KOPT-K1 (cell line): ENCODE data around the gene AHSG.
"Not testable (repeated sequence)": the region's sequence is repeated elsewhere in the genome, so short reads cannot be mapped to it uniquely, and the experiment has no call there.

ENCODE experiments used
- H3K27ac ChIP-seq: fragments of 200-600 bp; sonication (generic); 2 replicates; pipeline ENCODE4 v1.5.1; 2016; ENCODE audit warnings: antibody characterized with exemption, mild to moderate bottlenecking, low read depth, low read length; ENCODE audit not compliant: poor library complexity, severe bottlenecking
- H3K36me3 ChIP-seq: fragments of 200-600 bp; sonication (generic); 2 replicates; pipeline ENCODE4 v1.5.1; 2017; ENCODE audit warnings: antibody characterized with exemption, mild to moderate bottlenecking, low read length, moderate library complexity; ENCODE audit not compliant: insufficient read depth
- H3K9me3 ChIP-seq: fragments of 200-600 bp; sonication (generic); 2 replicates; pipeline ENCODE4 v1.5.1; 2017; ENCODE audit warnings: antibody characterized with exemption, low read length, mild to moderate bottlenecking; ENCODE audit not compliant: insufficient read depth, poor library complexity, severe bottlenecking

The AHSG gene

DNA sequence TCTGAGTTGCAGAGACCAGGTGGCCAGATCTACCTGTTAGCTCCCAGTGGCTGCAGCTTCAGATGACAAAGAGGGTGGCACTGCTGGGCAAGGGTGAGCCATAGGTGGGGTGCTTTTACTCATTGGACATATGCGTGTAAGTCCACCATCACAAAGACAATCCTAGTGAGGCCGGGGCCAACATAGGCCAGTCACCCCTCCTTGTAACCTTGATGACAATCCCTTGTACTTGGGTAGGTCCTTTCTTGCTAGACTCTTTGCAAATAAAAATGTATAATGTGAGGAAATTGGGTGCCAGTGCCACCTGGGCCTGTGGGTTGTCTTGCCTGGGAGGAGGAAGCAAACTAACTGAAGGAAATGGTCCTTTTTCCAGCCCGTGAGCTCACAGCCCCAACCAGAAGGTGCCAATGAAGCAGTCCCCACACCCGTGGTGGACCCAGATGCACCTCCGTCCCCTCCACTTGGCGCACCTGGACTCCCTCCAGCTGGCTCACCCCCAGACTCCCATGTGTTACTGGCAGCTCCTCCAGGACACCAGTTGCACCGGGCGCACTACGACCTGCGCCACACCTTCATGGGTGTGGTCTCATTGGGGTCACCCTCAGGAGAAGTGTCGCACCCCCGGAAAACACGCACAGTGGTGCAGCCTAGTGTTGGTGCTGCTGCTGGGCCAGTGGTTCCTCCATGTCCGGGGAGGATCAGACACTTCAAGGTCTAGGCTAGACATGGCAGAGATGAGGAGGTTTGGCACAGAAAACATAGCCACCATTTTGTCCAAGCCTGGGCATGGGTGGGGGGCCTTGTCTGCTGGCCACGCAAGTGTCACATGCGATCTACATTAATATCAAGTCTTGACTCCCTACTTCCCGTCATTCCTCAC, 7.6 kb downstream of the AHSG start:
- Histone ChIP-seq H3K9me3 (no peaks in the 10 kb centered on the region), H3K27ac (no peak overlapping the region), H3K36me3 (no peaks in the 10 kb centered on the region)

DNA sequence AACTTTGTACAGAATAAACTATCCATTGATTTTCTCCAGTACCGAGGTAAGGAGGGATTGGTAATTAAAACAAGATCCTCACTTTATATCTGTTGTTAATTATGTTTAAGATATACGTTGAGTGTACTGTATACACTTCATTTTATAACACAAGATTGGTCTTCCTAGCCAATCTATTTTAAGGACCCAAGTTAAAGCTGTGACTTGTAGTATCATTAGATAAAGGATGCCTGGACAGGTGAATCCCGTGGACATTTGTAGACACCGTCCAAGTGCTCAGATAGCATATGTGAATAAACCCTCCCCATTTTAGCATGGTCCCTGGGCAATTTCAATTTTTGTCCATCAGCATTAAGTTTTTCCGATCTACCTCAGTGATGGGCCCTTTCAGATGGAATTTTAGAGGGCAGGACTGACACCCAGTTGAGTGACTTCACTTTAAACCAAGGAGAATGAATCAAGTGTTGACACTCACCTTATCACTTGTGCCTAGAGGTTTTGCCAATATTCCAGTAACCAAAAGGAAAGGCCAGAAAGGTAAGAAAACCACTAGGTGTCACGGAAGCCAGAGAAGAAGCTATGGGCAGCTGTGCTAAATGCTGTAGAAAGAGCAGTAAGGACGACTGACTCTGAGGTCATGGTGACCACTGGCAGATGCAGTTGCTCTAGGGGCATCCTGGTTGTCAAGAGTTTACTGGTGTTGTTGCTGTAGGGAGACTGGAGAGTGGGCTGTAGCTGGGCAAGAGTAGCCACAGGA, 9.2 kb downstream of the AHSG start:
- no peak overlapping the region for H3K27ac ChIP-seq
- H3K9me3 ChIP-seq = no peaks in the 10 kb centered on the region
- H3K36me3 ChIP-seq = no peaks in the 10 kb centered on the region

DNA sequence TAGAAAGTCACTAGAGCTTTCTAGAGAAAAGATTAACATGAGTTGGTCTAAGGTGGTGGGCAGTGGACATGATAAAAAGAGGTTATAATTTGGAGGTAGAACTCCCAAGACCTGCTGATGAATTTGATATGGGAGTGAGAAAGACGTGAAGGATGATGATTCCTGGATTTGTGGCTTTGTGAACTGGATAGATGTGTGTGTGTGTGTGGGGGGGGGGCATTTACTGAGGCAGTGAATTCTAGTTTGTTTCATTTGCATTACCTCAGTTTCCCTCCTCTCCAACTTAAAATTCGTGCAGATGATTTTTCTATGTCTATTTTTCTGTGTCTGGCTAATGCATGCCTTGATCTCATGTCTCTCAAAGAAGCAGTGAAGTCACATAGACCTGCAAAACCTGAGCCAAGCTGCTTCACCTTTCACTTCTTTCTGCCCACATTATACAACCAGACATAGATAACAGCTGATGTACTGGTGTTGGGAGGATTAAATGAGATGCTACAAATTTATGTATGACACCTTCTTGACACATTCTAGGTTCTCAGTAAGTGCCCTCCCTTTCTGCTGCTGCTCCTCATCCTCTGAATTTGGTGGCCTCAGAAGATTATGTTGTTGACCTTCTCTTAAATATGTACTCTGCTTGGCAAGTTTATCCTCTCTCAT, 9.9 kb downstream of the AHSG start:
- Histone ChIP-seq H3K27ac (no peak overlapping the region), H3K9me3 (no peaks in the 10 kb centered on the region), H3K36me3 (no peaks in the 10 kb centered on the region)

DNA sequence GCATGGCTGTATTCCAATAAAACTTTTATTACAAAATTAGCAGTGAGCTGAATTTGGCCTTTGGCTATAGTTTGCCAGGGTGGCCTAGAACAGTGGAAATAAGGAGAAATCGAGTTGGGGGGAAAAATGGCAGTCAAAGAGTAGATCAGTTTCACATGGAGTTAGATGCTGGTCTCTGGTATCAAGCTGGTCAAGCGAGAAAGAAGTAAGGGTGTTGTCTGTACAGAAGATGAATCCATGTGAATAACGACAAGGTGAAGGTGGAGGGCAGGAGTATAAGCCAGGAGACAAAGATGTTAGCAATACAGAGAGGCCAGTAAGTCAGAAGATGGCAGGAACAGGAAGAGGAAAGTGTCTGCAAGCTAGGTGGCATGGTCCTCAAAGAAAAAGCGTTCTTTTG, 11.7 kb downstream of the AHSG start:
- Histone ChIP-seq H3K36me3 (no peaks in the 10 kb centered on the region), H3K9me3 (no peaks in the 10 kb centered on the region), H3K27ac (no peak overlapping the region)

DNA sequence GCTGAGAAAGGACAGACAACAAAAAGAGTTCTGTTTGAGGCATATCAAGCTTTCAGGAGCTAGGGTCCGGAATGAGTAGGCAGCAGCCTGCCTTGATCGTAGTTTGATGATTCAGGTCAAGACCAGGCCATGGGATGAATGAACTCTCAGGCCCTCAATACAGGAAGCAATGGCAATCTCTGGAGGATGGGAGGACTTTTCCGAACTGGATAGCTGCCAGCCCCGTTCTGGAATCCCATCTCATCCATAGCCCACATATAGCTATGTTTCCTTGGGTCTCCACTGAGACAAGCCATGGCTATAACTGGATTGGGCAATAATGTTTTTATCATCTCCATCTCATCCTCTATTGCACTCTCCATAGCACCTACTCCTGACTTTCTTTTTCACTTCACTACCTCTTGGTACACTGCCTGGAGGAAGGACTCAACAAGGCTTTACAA, 12.8 kb downstream of the AHSG start:
- Histone ChIP-seq H3K9me3 (no peaks in the 10 kb centered on the region), H3K27ac (no peak overlapping the region), H3K36me3 (no peaks in the 10 kb centered on the region)

DNA sequence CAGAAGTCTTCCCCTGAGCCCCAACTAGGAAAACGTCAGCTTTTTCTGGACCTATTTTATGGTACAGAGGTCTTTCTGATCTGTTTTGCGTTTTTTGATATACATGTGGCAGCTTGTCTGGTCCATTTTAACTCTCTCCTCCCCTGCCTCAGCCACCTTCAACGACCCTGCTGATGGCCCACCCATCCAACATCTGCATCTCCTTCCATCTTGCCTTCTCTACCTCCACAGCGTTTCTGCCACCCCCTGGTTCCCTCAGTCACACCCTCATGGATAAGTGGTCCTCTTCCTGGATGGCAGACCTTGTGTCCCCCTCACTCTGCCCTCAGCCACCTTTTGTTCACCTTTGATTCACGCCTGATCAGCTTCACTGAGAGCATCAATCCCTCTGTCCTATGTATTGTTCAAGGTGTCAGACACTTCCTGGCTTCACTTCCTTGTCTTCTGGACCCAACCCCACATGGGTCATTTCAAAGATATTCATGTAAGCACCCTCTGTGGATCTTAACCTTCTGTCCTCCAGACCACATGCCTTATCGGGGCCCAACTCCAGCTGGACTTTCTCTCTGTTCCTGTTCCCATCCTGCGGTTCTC, 13.5 kb downstream of the AHSG start:
- H3K9me3 ChIP-seq = no peaks in the 10 kb centered on the region
- no peaks in the 10 kb centered on the region for H3K36me3 ChIP-seq
- H3K27ac ChIP-seq = no peak overlapping the region

DNA sequence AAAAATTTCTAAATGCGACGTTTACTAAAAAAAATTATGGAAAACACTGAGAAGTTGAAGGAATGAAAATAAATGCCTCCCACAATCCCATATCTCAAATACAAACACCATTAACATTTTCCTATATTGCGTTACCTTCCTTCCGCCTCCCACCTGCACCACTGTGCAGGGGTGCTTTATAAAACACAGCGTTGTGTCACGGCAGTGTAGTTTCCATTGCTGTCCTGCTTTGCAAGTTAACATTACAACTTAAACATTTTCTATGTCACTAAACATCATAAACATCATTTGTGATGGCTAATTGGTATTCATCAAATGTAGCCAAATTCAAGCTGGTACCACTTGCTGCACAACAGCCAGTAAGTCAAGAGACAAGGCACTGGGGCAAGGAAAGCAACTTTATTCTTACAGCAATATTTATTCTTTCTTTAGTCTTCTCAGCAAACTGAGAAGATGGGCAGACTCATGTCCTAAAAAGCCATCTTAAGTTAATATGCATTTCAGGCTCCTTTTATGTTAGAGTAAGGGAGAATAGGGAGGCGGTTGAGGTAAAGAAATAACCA, 15.1 kb downstream of the AHSG start:
- Histone ChIP-seq H3K27ac (no peak overlapping the region), H3K9me3 (no peaks in the 10 kb centered on the region), H3K36me3 (no peaks in the 10 kb centered on the region)

DNA sequence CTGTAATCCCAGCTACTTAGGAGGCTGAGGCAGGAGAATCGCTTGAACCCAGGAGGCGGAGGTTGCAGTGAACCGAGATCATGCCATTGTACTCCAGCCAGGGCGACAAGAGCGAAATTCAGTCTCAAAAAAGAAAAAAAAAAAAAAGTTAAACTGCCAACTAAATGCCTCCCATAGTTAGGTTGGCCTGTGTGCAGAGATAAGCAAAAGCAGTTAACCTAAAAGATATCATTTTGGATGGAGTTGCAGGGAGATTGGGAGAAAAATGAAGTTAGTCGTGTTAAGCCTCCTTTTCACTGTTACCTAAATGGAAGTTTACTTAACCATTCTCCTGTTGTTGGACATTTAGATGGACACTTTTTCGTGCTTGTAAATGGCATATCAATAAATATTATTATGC, 15.9 kb downstream of the AHSG start:
- no peaks in the 10 kb centered on the region for H3K36me3 ChIP-seq
- H3K9me3 ChIP-seq = no peaks in the 10 kb centered on the region
- H3K27ac ChIP-seq = no peak overlapping the region

DNA sequence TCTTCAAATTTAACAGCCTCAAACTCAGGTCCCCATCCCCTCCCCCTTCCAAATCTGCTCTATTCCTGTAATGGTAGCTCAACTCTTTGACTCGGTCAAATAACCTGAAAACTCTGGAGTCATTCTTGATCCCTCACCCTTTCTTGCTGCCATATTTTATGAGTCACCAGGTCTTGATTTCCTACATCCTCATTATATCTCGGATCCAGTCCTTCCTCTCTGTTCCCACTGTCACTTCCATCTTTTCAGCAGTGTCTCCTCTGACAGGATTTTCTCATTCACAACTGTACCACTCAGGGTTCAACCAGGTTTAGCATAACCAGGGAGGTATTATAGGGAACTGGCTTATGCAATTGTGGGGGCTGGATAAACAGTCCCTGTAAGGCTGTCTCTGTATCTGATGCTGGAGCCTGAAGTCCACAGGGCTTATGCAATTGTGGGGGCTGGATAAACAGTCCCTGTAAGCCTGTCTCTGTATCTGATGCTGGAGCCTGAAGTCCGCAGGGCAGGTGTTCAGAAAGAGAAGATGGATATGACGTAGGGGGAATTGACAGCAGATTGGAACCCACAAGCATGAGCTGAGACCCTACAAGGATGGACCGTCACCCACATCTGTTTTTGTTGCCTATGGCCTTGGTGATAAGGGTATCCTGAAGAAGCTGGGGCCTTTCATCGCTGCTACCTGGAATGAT, 18.2 kb downstream of the AHSG start:
- H3K9me3 ChIP-seq = no peaks in the 10 kb centered on the region
- H3K27ac ChIP-seq = no peak overlapping the region
- no peaks in the 10 kb centered on the region for H3K36me3 ChIP-seq

DNA sequence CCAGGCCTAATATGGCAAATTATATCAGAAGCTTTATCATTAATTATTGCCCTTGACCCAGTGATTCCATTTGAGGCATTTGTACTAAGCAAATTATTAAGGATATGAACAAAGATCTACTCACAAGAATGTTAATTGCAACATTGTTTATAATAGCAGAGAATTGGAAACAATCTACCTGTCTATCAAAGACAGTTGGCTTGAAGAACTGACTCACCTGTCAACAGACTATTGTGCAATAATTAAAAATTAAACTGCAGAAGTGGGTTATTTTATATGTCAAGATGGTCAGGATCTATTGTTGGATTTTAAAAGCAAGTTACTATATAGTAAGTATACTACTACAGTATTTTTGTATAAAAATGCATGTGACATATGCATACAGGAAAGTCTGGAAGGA, 20.6 kb downstream of the AHSG start:
- Histone ChIP-seq H3K27ac (no peak overlapping the region), H3K9me3 (no peaks in the 10 kb centered on the region), H3K36me3 (no peaks in the 10 kb centered on the region)

DNA sequence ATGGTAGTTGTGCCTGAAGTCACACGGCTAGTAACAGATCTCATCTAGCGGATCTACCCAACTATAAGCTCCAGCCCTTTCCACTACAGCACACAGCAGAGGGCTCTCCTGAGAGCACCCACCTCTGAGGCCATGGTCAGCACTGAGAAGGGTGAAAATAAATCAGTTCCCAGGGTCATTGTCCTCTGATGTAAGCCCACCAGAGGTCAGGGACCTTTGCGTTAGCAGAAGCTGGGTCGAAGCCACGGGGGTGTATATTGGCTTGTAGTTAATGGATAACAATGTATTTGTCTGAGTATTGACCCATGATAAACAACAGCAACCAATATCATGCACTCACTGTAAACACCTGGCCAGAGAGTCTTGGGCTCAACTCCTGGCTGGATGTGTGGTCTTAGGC, 21.3 kb downstream of the AHSG start:
- not testable (repeated sequence) for H3K36me3 ChIP-seq, H3K27ac ChIP-seq

DNA sequence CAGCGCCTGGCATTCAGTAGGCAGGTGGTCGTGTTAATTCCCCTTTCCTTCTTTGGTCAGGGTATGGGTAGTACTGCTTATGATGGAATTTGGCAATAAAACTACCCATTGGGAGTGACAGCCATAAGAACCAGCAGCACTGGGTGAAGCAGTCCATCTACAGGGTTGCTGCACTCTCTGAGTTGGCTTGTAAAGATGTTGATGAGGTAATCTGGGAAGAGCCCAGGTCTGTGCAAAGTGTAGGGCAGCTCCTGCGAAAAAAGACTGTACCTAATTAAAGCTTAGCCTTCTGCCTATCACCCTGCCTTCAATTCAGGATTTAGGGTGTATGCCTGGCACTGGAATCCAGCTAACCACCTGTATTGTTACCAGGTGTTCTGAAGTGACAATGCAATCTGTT, 22.7 kb downstream of the AHSG start:
- Histone ChIP-seq H3K27ac (no peak overlapping the region), H3K36me3 (no peaks in the 10 kb centered on the region), H3K9me3 (peaks cover 7% of the 10 kb centered on the region)

More for the DNA sequence above, 21.3 kb downstream of the AHSG start:
- not testable (repeated sequence) for H3K9me3 ChIP-seq

DNA sequence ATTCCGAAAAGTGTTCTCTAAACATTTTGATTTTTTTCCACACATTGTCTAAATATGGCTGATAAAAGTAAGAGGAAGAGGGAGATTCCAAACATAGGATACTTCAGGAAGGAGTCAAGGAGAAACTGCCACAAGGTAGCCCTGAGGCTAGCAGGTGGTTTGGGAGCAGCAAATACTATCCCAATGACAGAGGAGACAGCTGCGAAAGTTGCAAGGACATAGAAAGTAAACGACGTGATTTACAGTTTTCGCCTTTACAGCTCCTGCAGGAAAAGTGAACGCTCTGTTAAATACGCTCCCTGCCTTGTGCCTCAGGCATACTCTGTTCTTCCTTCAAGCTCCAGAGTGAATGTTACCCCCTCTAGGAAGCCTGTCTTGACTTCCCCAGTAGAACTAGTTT, 23.7 kb downstream of the AHSG start:
- Histone ChIP-seq H3K27ac (no peak overlapping the region), H3K36me3 (no peaks in the 10 kb centered on the region)

DNA sequence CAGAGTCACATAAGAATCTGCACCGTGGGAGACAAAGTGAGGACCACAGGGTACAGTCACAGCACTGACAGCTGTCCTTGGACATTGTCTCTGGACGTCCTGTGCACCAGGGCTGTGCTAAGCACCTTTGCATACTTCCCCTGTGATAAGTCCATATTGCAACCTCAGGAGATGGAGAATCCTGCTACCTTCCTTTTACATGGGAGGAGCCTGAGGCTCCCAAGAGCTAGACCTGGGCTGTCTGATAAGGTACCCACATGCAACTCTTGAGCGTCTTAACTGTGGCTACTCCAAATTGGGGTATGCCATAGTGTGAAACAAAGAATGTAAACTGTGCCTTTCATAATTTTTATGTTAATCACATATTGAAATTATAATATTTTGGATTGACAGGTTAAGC, 24.8 kb downstream of the AHSG start:
- H3K9me3 ChIP-seq = peaks cover 7% of the 10 kb centered on the region

More for the DNA sequence above, 23.7 kb downstream of the AHSG start:
- H3K9me3 ChIP-seq = peaks cover 7% of the 10 kb centered on the region

More for the DNA sequence above, 24.8 kb downstream of the AHSG start:
- H3K27ac ChIP-seq = no peak overlapping the region
- H3K36me3 ChIP-seq = no peaks in the 10 kb centered on the region
